Ishikawa (cell line): ENCODE measurements around the gene SHD.

Experiments used
- EGR1 ChIP-seq: IDR thresholded peaks from 2 replicates; pipeline ENCODE4 v1.6.1; 2012
- EP300 ChIP-seq: IDR thresholded peaks from 2 replicates; pipeline ENCODE4 v1.6.1; 2012; ENCODE audit warnings: borderline replicate concordance
- FOXM1 ChIP-seq: IDR thresholded peaks from 2 replicates; pipeline ENCODE4 v1.6.1; 2012; ENCODE audit warnings: low read depth, borderline replicate concordance
- RAD21 ChIP-seq: IDR thresholded peaks from 2 replicates; pipeline ENCODE4 v1.6.1; 2012; ENCODE audit warnings: low read depth
- REST ChIP-seq: IDR thresholded peaks from 2 replicates; pipeline ENCODE4 v1.6.1; 2012; ENCODE audit warnings: low read depth, mild to moderate bottlenecking
- TAF1 ChIP-seq: IDR thresholded peaks from 2 replicates; pipeline ENCODE4 v1.6.1; 2012; ENCODE audit warnings: low read depth, mild to moderate bottlenecking
- TCF12 ChIP-seq: IDR thresholded peaks from 2 replicates; pipeline ENCODE4 v1.6.1; 2012; ENCODE audit warnings: low read depth
- TEAD4 ChIP-seq: IDR thresholded peaks from 2 replicates; pipeline ENCODE4 v1.6.1; 2012
- YY1 ChIP-seq: IDR thresholded peaks from 2 replicates; pipeline ENCODE4 v1.6.1; 2012; ENCODE audit warnings: low read depth
- TF ChIP-seq, protein P1 (sequence below): IDR thresholded peaks from 2 replicates; pipeline ENCODE4 v1.6.1; 2012
- TF ChIP-seq, protein P2 (sequence below): IDR thresholded peaks from 2 replicates; pipeline ENCODE4 v1.6.1; 2012

DNA sequence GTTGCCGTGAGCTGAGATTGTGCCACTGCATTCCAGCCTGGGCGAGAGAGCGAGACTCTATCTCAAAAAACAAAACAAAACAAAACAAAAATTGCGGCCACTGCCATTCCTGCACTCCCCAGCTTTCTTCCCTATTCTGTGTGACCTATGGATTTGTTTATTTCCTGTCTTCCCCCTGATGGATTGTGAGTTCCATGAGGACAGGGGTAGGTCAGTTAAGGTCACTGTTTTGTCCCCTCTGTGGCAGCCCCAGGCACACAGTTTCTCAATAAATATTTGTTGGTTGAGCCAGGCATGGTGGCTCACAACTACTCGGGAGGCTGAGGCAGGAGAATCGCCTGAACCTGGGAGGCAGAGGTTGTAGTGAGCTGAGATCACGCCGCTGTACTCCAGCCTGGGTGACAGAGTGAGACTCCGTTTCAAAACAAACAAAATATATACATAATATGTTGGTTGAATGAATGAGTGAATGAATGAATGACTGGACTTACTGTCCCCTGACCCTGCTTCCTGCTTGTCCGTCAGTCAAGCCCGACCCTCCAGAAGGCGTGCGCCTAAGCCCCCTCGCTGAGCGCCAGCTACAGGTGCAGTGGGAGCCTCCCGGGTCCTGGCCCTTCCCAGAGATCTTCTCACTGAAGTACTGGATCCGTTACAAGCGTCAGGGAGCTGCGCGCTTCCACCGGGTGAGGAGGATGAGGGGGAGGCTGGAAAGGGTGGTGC lies 44.8 kb upstream of the SHD start:
- TF ChIP-seq RAD21 (no peak), EGR1 (no peak), REST (no peak), FOXM1 (no peak), EP300 (no peak), TAF1 (no peak), YY1 (no peak), TEAD4 (no peak), TCF12 (no peak)
- TF ChIP-seq, protein P1, sequence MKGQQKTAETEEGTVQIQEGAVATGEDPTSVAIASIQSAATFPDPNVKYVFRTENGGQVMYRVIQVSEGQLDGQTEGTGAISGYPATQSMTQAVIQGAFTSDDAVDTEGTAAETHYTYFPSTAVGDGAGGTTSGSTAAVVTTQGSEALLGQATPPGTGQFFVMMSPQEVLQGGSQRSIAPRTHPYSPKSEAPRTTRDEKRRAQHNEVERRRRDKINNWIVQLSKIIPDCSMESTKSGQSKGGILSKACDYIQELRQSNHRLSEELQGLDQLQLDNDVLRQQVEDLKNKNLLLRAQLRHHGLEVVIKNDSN = no peak
- TF ChIP-seq, protein P2, sequence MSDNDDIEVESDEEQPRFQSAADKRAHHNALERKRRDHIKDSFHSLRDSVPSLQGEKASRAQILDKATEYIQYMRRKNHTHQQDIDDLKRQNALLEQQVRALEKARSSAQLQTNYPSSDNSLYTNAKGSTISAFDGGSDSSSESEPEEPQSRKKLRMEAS = no peak
